ENCODE measurements around the gene NOB1. TPM values are rescaled to one million over a fixed set of nuclear protein-coding genes. Genes with fewer than 3 reads are reported as not detected.
A peak's percentile ranks its signal among the peaks of the same experiment; 100 is the strongest.
"Not testable (repeated sequence)": the region's sequence is repeated elsewhere in the genome, so short reads cannot be mapped to it uniquely, and the experiment has no call there.

The NOB1 gene
- polyA plus RNA-seq, 4 donors, result 64.6 to 70.4 (median 67.2) TPM

GRCh38 chr16:69762814-69763598 is 8.3 kb upstream of the NOB1 start:
- peak in 2 of 4 donors; percentile 16 to 29 for DNase-seq (ENCODE audit: low read depth in 4 of 4, low spot score in 3 of 4)

DNA sequence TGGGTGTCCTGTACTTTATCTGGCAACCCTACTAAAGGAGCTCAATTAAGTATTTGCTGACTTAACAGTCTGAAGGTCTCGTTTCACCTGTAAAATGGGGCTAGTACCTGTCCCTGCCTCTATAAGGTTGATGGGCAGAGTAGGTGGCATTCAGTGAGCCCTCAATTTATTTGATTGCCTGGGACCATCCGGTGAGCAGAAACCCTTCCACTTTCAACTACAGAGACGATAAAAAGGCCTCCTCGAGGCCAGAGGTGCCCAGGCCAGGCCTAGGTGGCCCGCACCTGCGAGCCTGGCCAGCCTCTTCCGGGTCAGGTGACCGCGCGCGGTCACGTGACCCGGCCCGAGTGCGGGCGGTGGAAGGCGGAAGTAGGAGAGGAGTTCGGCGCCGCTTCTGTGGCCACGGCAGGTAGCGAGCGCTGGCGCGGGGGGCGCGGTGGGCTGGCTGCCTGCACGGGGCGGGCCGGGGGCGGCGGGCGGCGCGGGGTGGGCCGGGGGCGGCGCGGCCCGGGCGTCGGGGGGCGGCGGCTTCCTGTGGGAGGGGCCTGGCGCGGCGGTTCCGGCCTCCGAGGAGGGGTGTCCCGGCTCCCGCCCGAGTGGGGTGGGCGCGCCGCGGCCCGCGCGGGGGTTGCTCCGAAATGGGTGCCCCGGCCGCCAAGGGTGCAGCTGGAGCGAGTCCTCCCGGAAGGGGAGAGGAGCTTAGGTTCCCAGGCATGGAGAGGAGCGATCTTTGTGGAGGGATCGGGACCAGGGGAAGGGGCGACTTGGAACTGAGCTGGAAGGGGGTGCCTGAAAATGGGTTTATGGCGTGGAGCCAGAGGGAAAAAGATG is 7.5 kb upstream of the NOB1 start, which contains the start of gene WWP2:
Gene WWP2 (plus strand): TSS at position 350 of the 831 bp plus-strand sequence. CDS start 24,679 bp downstream, outside the sequence.
- peak; percentile 55 to 70 (median 68) for DNase-seq (ENCODE audit: low read depth in 4 of 4, low spot score in 3 of 4)

- not testable (repeated sequence) for DNase-seq (ENCODE audit: low read depth in 4 of 4, low spot score in 3 of 4)
Observed at GRCh38 chr16:69757375-69757774, 2.6 kb upstream of the NOB1 start.

- no peak for DNase-seq (ENCODE audit: low read depth in 4 of 4, low spot score in 3 of 4)
Observed at GRCh38 chr16:69756705-69757104, 2.0 kb upstream of the NOB1 start.

- no peak for DNase-seq (ENCODE audit: low read depth in 4 of 4, low spot score in 3 of 4)
Observed at GRCh38 chr16:69754143-69754468, 620 bp downstream of the NOB1 start.

DNA sequence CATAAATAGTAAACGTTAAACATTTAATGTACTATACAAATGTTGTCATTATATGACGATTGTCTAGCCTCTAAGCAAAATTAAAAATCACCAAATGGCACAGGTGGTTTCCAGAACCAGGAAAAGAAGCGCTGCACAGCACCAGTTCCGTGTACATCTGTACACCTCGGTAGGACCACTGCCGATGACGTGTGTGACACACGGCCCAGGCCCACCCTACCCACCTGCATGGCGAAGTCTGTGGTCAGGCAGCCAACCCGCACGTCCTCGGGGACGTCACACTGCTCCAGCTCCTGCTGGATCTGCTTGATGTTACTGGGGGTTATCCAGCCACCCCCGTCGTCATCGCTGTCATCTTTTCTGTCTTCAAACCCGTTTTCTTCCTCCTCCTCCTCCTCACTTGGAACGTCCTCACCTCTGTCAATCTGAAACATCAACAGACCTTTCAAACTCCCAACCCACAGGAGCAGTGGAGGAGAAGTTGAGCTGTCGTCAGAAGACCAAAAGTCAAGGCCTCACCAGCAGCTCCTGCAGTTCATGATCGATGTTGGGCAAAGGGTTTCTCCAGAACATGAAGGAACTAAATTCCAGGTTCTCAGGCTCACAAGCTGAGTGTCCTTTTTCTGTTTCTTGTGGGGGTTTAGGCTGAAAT is 5.9 kb downstream of the NOB1 start:
- DNase-seq (ENCODE audit: low read depth in 4 of 4, low spot score in 3 of 4), result no peak

- DNase-seq (ENCODE audit: low read depth in 4 of 4, low spot score in 3 of 4), result no peak
Observed at GRCh38 chr16:69747115-69747514, 7.6 kb downstream of the NOB1 start.

- DNase-seq (ENCODE audit: low read depth in 4 of 4, low spot score in 3 of 4), result no peak
Observed at GRCh38 chr16:69745959-69746358, 8.8 kb downstream of the NOB1 start.

DNA sequence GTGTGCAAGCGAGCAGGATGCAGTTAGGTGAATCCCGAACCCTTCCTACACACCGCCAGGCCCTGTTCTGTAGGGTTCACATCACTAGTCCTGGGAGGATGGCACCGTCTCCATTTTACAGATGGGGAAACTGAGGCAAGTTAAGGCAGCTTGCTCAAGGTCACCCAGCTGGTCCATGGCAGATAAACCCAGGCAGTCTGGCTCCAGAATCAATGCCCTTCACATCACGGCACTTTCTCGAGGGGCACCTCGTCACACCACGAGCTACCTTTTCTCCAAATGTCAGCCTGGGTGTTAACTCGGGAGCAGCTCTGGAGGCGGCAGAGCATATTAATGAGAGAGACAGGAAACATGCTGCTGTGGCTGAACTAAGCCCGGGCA is 9.5 kb downstream of the NOB1 start:
- DNase-seq (ENCODE audit: low read depth in 4 of 4, low spot score in 3 of 4), result no peak

- no peak for DNase-seq (ENCODE audit: low read depth in 4 of 4, low spot score in 3 of 4)
Observed at GRCh38 chr16:69744363-69745231, 10.1 kb downstream of the NOB1 start.

DNA sequence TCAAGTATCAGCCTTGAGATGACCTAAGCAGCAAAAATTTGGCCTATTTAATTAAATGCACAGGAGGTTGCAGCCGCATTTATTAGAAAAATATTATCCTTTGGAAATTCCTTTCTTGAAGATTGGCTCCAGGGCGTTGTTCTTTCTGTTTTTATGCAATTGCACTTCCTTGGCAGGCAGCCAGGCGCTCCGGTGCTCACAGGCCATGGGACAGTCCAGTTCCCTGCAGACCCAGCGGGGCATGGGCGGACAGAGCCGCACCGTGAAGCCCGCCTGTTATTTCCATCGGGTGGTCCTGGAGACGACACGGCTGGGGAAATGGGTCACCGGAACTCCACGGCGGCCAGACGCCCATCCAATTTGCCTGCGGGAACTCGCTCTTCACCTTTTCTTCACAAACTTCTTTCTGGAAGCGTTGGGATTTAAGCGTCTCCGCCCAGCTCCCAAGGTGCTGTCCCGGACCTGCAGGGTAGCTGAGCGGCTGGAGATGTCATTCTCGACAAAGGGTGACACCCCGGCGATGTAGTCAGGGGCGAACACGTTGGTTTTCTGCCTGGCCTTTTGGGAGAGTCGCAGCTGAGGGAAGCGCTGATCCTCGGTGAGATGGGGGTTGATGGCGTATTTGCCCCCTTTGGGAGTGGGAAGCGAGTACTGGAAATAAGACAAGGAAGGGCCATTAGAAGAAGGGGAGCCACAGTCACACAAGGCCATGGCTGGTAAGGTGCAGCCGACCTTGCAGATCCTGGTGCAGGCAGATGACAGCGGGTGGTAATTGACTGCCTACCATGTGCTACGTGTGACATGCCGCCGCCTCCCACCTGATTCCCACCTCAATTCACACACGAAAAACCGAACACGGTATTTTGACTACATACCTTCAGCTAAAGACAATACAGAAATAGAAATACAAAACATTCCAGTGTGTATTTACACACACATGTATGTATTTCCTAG is 12.5 kb downstream of the NOB1 start:
- DNase-seq (ENCODE audit: low read depth in 4 of 4, low spot score in 3 of 4), result peak in 3 of 4 donors; percentile 43 to 59 (median 58)

DNA sequence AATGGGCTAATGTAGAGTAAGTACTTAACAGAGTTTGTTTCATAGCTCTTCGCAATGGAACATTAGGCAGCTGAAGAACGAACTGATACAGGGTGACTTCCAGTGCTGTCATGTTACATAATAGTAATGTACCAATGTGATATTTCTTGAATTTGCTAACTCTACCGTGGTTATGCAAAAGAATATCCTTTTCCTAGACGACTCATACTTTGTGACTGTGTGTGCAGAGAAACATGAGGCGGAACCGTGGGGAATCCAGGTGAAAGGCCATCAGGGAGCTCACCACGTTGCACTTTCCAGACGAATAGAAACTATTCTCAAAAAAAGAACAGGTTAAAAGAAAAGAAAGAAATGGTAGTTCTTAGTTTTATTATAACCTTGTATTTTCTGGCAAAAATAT is 13.2 kb downstream of the NOB1 start:
- DNase-seq (ENCODE audit: low read depth in 4 of 4, low spot score in 3 of 4), result no peak

DNA sequence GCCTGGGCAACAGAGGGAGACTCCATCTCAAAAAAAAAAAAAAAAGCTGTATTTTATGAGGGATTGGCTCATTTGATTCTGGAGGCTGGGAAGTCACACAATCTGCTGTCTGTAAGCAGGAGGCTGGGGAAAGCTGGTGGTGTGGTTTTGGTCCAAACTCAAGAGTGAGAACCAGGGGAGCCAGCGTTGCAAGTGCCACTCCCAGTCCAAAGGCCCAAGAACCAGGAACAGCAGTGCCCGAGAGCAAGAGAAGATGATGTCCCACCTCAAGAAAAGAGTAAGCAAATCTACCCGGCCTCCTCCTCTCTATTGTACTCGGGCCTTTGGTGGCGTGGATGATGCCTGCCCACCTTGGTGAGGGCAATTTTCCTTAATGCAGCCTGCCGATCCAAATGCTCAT is 22.6 kb downstream of the NOB1 start:
- DNase-seq (ENCODE audit: low read depth in 4 of 4, low spot score in 3 of 4), result no peak

DNA sequence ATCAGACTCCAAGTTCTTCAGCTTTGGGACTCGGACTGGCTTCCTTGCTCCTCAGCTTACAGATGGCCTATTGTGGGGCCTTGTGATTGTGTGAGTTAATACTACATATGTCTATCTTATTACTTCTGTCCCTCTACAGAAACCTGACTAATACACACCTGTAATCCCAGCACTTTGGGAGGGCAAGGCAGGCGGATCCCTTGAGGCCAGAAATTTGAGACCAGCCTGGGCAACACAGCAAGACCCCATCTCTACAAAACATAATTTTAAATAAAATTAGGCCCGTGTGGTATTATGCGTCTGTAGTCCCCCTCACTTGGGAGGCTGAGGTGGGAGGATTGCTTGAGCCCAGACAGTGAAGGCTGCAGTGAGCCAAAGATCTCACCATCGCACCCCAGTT is 23.4 kb downstream of the NOB1 start:
- DNase-seq (ENCODE audit: low read depth in 4 of 4, low spot score in 3 of 4), result not testable (repeated sequence)

DNA sequence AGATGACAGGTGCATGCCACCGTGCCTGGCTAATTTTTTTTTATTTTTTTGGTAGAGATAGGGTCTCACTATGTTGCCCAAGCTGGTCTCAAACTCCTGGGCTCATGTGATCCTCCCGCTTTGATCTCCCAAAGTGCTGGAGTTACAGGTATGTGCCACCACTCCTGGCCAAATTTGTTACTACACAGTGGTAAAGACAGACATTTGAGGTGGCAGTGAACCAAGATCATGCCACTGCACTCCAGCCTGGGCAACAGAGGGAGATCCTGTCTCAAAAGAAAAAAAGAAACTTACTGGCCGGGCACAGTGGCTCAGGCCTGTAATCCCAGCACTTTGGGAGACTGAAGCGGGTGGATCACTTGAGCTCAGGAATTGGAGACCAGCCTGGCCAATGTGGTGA is 25.7 kb downstream of the NOB1 start:
- not testable (repeated sequence) for DNase-seq (ENCODE audit: low read depth in 4 of 4, low spot score in 3 of 4)

DNA sequence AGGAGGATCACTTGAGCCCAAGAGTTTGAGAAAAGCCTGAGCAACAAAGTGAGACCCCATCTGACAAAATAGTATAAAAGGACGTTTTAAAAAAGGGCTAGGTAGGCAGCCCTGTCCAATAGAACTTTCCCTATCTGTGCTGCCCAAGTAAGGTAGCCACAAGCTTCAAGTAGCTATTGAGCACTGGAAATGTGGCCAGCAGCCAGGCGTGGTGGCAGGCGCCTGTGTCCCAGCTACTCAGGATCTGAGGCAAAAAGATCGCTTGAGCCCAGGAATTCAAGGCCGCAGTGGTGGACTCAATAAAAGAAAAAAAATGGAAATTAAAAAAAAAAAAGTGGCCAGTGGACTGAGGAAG is 26.8 kb downstream of the NOB1 start:
- no peak for DNase-seq (ENCODE audit: low read depth in 4 of 4, low spot score in 3 of 4)

DNA sequence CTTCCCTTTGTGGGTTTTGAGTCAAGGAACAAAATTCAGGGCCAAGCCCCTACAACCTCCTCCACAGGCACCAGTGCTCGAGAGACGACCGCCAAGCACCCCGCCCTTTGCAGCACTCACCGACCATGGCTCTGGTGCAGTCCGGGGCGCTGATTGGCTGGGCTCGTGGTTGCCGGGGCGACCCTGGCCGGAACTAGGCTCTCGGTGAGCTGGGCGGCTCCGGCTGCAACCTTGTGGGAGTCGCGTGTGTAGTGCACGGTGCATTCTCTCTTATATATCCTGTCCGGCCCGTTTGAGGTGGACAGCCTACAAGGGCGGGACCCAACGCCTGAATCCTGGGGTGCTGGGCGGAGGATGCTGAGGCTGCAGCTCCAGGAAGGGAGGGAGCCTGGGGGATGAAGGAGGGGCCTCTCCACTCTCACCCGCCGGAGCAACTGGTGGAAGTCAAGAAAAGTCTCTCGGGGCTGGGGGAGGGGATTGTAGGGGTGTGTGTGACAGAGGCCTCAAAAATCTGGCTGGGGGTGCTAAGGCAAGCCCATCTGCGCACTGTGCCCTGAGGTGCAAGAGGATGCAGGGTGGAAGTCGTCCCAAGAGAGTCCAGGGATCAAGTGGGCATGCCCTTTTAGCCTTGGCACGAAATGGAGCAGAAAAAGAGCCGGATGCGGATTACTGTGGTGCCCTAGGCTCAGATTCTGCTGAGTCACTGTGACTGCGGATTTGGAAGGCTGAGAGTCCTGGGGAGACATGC is 28.2 kb downstream of the NOB1 start, which contains the start of gene NQO1:
Gene NQO1 (minus strand): TSS at position 248 of the 748 bp plus-strand sequence. CDS start 121 bp downstream, at position 127.
- peak; percentile 71 to 76 (median 73) for DNase-seq (ENCODE audit: low read depth in 4 of 4, low spot score in 3 of 4)

Data from right renal pelvis (tissue), 4 donors.